GM19043 (cell line): ENCODE measurements around the gene ZNF552.

Experiments used
- ATAC-seq: cut with Tn5 transposase; IDR thresholded peaks from one replicate; pipeline ENCODE4 v1.9.1; 2021; ENCODE audit warnings: low read depth; ENCODE audit not compliant: unreplicated experiment

The ZNF552 gene

GRCh38 chr19:57779220-57779845 lies 35.4 kb downstream of the ZNF552 start:
- no peak for ATAC-seq

GRCh38 chr19:57778336-57778735 lies 36.4 kb downstream of the ZNF552 start:
- no peak for ATAC-seq

- no peak for ATAC-seq
These were observed 37.9 kb downstream of the ZNF552 start for GRCh38 chr19:57776764-57777296.

DNA sequence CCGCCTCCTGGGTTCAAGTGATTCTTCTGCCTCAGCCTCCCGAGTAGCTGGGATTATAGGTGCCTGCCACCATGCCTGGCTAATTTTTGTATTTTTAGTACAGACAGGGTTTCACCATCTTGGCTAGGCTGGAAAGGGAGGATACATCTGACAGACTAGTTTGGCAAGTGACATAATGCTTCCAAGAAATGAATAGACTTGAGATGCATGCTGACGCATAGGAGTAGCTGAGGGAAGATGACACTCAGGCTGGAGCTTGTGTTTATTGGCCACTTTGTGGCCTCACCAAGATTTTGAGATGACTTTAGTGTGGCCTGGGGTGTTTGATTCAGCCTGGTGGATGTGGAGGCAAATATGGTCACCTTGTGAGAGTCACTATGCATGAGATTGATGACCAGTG lies 41.2 kb downstream of the ZNF552 start:
- ATAC-seq = no peak

GRCh38 chr19:57771417-57771816 lies 43.3 kb downstream of the ZNF552 start:
- no peak for ATAC-seq

DNA sequence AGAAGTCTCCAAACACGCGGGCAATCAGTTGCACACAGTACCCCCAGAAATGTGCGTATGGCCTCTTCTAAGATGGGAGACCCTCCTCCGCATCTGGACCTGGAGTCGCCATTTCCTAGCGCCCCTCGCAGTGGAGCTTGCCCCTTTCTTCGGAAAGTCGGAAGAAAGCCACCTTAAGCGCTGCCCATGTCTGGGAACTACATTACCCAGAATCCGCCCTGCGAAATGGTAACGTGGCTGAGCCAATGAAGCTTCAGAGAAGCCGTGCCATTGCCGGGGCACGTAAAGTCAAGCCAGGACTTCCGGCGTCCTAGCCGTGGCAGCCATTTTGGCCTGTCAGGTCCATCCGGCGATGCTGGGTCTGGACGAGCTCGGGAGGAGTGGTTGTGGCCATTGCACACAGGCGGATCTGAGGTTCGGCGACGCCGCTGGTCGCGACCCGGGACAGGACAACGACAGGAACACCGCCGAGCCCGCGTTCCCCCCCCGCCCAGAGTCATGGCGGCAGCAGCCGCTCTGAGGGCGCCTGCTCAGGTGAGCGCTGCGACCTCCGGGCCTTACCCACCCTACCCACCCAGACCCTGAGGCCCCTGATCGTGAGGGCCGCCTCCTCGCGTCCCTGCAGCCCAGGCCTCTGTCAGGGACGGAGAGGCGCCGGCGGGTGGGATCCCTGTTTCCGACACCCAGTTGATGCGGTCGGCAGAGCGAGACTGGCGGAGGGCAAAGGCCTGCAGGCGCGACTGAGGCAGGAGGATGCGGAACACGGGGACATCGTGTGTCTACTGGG lies 45.2 kb downstream of the ZNF552 start, which contains the start of gene ZNF586:
TSS of gene ZNF586 (plus strand) at position 332 of the 787 bp plus-strand sequence. CDS start at position 499, 167 bp downstream.
- peak; percentile 91 for ATAC-seq

DNA sequence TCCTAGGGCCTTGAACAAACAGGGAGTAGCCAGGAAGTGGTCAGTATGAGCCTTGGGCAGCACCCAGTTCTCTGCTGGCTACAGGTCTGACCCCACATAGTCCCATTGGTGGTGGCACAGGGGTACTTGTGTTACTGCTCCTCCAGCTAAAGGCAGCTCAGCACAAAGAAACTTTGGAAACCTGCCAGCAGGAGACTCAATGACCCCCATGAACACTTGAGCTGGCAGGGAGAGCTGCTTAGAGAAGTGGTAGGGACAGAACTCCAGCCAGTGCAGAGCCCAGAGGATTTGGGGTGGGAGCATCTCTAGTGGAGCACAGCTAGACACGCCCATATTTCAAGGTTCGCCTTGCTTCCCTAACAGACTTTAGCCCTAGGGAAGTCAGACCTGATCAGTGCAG lies 55.6 kb downstream of the ZNF552 start:
- no peak for ATAC-seq

- no peak for ATAC-seq
These were observed 56.8 kb downstream of the ZNF552 start for GRCh38 chr19:57757941-57758340.
